GM12878 (cell line): ENCODE measurements around the gene CDK5RAP3. TPM values are rescaled to one million over a fixed set of nuclear protein-coding genes. Genes with fewer than 3 reads are reported as not detected.

Experiments
- BMI1 ChIP-seq: fragments of 450-650 bp; IDR thresholded peaks from 2 replicates; pipeline ENCODE4 v1.6.1; 2016; ENCODE audit warnings: mild to moderate bottlenecking, moderate library complexity, borderline replicate concordance
- CHD4 ChIP-seq: fragments of 200-600 bp; sonication (generic); IDR thresholded peaks from 2 replicates; pipeline ENCODE4 v1.6.1; 2016; ENCODE audit warnings: mild to moderate bottlenecking
- EP300 ChIP-seq, 2 experiments: fragments of 150-350 bp in 1 of 2; IDR thresholded peaks; 2 replicates each; pipeline ENCODE4 v1.6.1; 2011 to 2012; ENCODE audit warnings: low read depth in 2 of 2, low read length in 2 of 2, borderline replicate concordance in 1 of 2, improper control_type of control experiment in 1 of 2, inconsistent platforms in 1 of 2; ENCODE audit not compliant: control insufficient read depth in 1 of 2
- ETV6 ChIP-seq, 2 experiments: fragments of 450-650 bp in 1 of 2; IDR thresholded peaks in 1 of 2; conservative IDR thresholded peaks in 1 of 2; 2 replicates each; pipeline ENCODE4 v1.6.1; 2014; ENCODE audit warnings: antibody characterized with exemption in 1 of 2, borderline replicate concordance in 1 of 2, low read depth in 1 of 2, mild to moderate bottlenecking in 1 of 2, moderate library complexity in 1 of 2
- MEF2B ChIP-seq: fragments of 450-650 bp; IDR thresholded peaks from 2 replicates; pipeline ENCODE4 v1.6.1; 2018; ENCODE audit warnings: mild to moderate bottlenecking, moderate library complexity; ENCODE audit not compliant: partially characterized antibody, poor library complexity, severe bottlenecking
- MTA2 ChIP-seq: fragments of 450-650 bp; IDR thresholded peaks from 2 replicates; pipeline ENCODE4 v1.6.1; 2016; ENCODE audit warnings: low read depth, mild to moderate bottlenecking, moderate library complexity
- MYC ChIP-seq: IDR thresholded peaks from 2 replicates; pipeline ENCODE4 v1.6.1; 2011; ENCODE audit warnings: mild to moderate bottlenecking, low read length, moderate library complexity, inconsistent platforms; ENCODE audit not compliant: insufficient read depth, insufficient replicate concordance, insufficient read length, severe bottlenecking
- NFXL1 ChIP-seq: fragments of 450-650 bp; IDR thresholded peaks from 2 replicates; pipeline ENCODE4 v1.6.1; 2017; ENCODE audit warnings: antibody characterized with exemption, mild to moderate bottlenecking, borderline replicate concordance
- NFYB ChIP-seq: IDR thresholded peaks from 2 replicates; pipeline ENCODE4 v1.6.1; 2011; ENCODE audit warnings: low read depth, mild to moderate bottlenecking, low read length, improper control_type of control experiment, moderate library complexity; ENCODE audit not compliant: insufficient read depth
- NKRF ChIP-seq: fragments of 450-650 bp; conservative IDR thresholded peaks from 2 replicates; pipeline ENCODE4 v1.6.1; 2017; ENCODE audit warnings: mild to moderate bottlenecking, moderate library complexity
- PML ChIP-seq: IDR thresholded peaks from 2 replicates; pipeline ENCODE4 v1.6.1; 2012; ENCODE audit warnings: low read length, inconsistent platforms
- TCF3 ChIP-seq: IDR thresholded peaks from 2 replicates; pipeline ENCODE4 v1.6.1; 2012; ENCODE audit warnings: low read depth, mild to moderate bottlenecking, low read length, borderline replicate concordance; ENCODE audit not compliant: insufficient read depth
- polyA plus RNA-seq, 11 experiments: library from polyadenylated mRNA; depleted of rRNA in 4 of 11; unstranded in 6 of 11; stranded (reverse) in 5 of 11; fragments of >200 nt; fragmentation: Nextera tagmentation in 4 of 11; fragmentation: Illumina TruSeq in 1 of 11; extraction: Ambion mirVana in 4 of 11; extraction: Trizol in 1 of 11; gene quantifications; 1 replicate in 1 of 11; 2 replicates in 10 of 11; pipeline versions ENCODE4 v1.2.1 to v1.2.3, GENCODE V29; 2011 to 2016; ENCODE audit warnings: inconsistent platforms in 2 of 11, missing spikeins in 2 of 11, low read depth in 1 of 11
- total RNA-seq, 4 experiments: library from RNA; depleted of rRNA in 3 of 4; stranded (reverse); fragments of >200 nt in 3 of 4; fragmentation: Illumina TruSeq in 1 of 4; extraction: Trizol in 1 of 4; gene quantifications; 2 replicates each; pipeline versions ENCODE4 v1.2.1 to v1.2.3, GENCODE V29; 2013 to 2021
- TF ChIP-seq, protein P1 (sequence below): IDR thresholded peaks from 2 replicates; pipeline ENCODE4 v1.6.1; 2012; ENCODE audit warnings: mild to moderate bottlenecking, low read depth, low read length
- TF ChIP-seq, protein P2 (sequence below): IDR thresholded peaks from 2 replicates; pipeline ENCODE4 v1.6.1; 2011; ENCODE audit warnings: mild to moderate bottlenecking, low read depth, low read length, moderate library complexity; ENCODE audit not compliant: insufficient replicate concordance

CDK5RAP3 gene
- total and polyA plus RNA-seq, 10 of the 15 experiments (the other 5 are each of a cell fraction or from before 2014, with no cell fraction given), result 69.4 to 237 (median 160) TPM

- no peak for TF ChIP-seq EP300 (IDR thresholded peaks at IDR 0.05; ENCODE audit: borderline replicate concordance in 1 of 2, control insufficient read depth in 1 of 2, low read depth in 2 of 2, low read length in 2 of 2)
- TF ChIP-seq PML, result no peak
- no peak for TF ChIP-seq NKRF
- no peak for TF ChIP-seq BMI1
- no peak for TF ChIP-seq CHD4
- TF ChIP-seq NFYB, result no peak
- TF ChIP-seq, protein P1, sequence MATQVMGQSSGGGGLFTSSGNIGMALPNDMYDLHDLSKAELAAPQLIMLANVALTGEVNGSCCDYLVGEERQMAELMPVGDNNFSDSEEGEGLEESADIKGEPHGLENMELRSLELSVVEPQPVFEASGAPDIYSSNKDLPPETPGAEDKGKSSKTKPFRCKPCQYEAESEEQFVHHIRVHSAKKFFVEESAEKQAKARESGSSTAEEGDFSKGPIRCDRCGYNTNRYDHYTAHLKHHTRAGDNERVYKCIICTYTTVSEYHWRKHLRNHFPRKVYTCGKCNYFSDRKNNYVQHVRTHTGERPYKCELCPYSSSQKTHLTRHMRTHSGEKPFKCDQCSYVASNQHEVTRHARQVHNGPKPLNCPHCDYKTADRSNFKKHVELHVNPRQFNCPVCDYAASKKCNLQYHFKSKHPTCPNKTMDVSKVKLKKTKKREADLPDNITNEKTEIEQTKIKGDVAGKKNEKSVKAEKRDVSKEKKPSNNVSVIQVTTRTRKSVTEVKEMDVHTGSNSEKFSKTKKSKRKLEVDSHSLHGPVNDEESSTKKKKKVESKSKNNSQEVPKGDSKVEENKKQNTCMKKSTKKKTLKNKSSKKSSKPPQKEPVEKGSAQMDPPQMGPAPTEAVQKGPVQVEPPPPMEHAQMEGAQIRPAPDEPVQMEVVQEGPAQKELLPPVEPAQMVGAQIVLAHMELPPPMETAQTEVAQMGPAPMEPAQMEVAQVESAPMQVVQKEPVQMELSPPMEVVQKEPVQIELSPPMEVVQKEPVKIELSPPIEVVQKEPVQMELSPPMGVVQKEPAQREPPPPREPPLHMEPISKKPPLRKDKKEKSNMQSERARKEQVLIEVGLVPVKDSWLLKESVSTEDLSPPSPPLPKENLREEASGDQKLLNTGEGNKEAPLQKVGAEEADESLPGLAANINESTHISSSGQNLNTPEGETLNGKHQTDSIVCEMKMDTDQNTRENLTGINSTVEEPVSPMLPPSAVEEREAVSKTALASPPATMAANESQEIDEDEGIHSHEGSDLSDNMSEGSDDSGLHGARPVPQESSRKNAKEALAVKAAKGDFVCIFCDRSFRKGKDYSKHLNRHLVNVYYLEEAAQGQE, result no peak
- TF ChIP-seq NFXL1, result no peak
- TF ChIP-seq, protein P2, sequence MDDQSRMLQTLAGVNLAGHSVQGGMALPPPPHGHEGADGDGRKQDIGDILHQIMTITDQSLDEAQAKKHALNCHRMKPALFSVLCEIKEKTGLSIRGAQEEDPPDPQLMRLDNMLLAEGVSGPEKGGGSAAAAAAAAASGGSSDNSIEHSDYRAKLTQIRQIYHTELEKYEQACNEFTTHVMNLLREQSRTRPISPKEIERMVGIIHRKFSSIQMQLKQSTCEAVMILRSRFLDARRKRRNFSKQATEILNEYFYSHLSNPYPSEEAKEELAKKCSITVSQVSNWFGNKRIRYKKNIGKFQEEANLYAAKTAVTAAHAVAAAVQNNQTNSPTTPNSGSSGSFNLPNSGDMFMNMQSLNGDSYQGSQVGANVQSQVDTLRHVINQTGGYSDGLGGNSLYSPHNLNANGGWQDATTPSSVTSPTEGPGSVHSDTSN, result no peak
- TF ChIP-seq MEF2B, result no peak
- no peak for TF ChIP-seq TCF3
- TF ChIP-seq MYC, result no peak
- no peak for TF ChIP-seq MTA2
- no peak for TF ChIP-seq ETV6 (conservative IDR thresholded peaks at IDR 0.05 in 1 of 2, IDR thresholded peaks at IDR 0.05 in 1 of 2; ENCODE audit: borderline replicate concordance in 1 of 2, low read depth in 1 of 2)
These were observed 23.1 kb downstream of the CDK5RAP3 start (continued) for GRCh38 chr17:47993964-47994363.
